Smooth muscle cell (in vitro differentiated cells): ENCODE data around the gene ABLIM1. TPM values are rescaled to one million over a fixed set of nuclear protein-coding genes. Genes with fewer than 3 reads are reported as not detected.

Experiments
- DNase-seq: peaks from one replicate; lab custom pipeline; 2025; ENCODE audit not compliant: unreplicated experiment; lab: John Stamatoyannopoulos, UW
- H2AFZ ChIP-seq: fragments of 200-600 bp; sonication (generic); 2 replicates; pipeline ENCODE4 v1.6.0; 2016; ENCODE audit warnings: antibody characterized with exemption, low read depth, mild to moderate bottlenecking
- H3F3A ChIP-seq: fragments of 200-600 bp; sonication (generic); 2 replicates; pipeline ENCODE4 v1.6.0; 2017; ENCODE audit warnings: antibody characterized with exemption, low read depth
- H3K27ac ChIP-seq: fragments of 200-600 bp; sonication (generic); 2 replicates; pipeline ENCODE4 v1.5.1; 2016; ENCODE audit warnings: low read depth, mild to moderate bottlenecking
- H3K27me3 ChIP-seq: fragments of 200-600 bp; sonication (generic); 2 replicates; pipeline ENCODE4 v1.6.1; 2016; ENCODE audit warnings: low read depth, mild to moderate bottlenecking
- H3K36me3 ChIP-seq: fragments of 200-600 bp; sonication (generic); 2 replicates; pipeline ENCODE4 v1.5.1; 2016; ENCODE audit warnings: low read depth
- H3K4me1 ChIP-seq: fragments of 200-600 bp; sonication (generic); 2 replicates; pipeline ENCODE4 v1.5.1; 2016; ENCODE audit warnings: low read depth
- H3K4me2 ChIP-seq: fragments of 200-600 bp; sonication (generic); 2 replicates; pipeline ENCODE4 v1.6.0; 2016; ENCODE audit warnings: mild to moderate bottlenecking
- H3K4me3 ChIP-seq: fragments of 200-600 bp; sonication (generic); 2 replicates; pipeline ENCODE4 v1.5.1; 2016; ENCODE audit warnings: mild to moderate bottlenecking
- H3K79me2 ChIP-seq: fragments of 200-600 bp; sonication (generic); 2 replicates; pipeline ENCODE4 v1.6.0; 2016; ENCODE audit warnings: low read depth, mild to moderate bottlenecking
- H3K9ac ChIP-seq: fragments of 200-600 bp; sonication (generic); 2 replicates; pipeline ENCODE4 v1.6.0; 2016; ENCODE audit warnings: low read depth
- H3K9me3 ChIP-seq: fragments of 200-600 bp; sonication (generic); replicated peaks from 2 replicates; pipeline ENCODE4 v1.5.1; 2016; ENCODE audit warnings: low read depth
- H4K20me1 ChIP-seq: fragments of 200-600 bp; sonication (generic); 2 replicates; pipeline ENCODE4 v1.6.0; 2016; ENCODE audit warnings: low read depth
- CTCF ChIP-seq: fragments of 200-600 bp; sonication (generic); IDR thresholded peaks from 2 replicates; pipeline ENCODE4 v1.5.1; 2017; ENCODE audit warnings: borderline replicate concordance, mild to moderate bottlenecking, antibody characterized with exemption; ENCODE audit not compliant: insufficient read depth, poor library complexity, severe bottlenecking
- whole genome bisulfite sequencing: methylation state at CpG from one replicate; pipeline ENCODE4 v1.1.7; 2016; ENCODE audit warnings: low lambda C conversion rate; 5-methylcytosine and 5-hydroxymethylcytosine counted together
- polyA plus RNA-seq: library from polyadenylated mRNA; unstranded; fragments of >200 nt; fragmentation: Nextera tagmentation; extraction: Ambion mirVana; gene quantifications from 2 replicates; pipeline ENCODE4 v1.2.1, GENCODE V29; 2016
- total RNA-seq: library from RNA; depleted of rRNA; stranded (reverse); fragments of >200 nt; gene quantifications from 2 replicates; pipeline ENCODE4 v1.2.3, GENCODE V29; 2014

The ABLIM1 gene
- total and polyA plus RNA-seq, 2 experiments from 2014 or later, result 1.6 to 17.6 TPM

- H3K9me3 ChIP-seq, result no peaks in the 10 kb centered on the region
- H3K79me2 ChIP-seq, result no peaks in the 10 kb centered on the region
- H3K9ac ChIP-seq, result no peak overlapping the region
- TF ChIP-seq CTCF, result peak; percentile 90
- H4K20me1 ChIP-seq, result no peaks in the 10 kb centered on the region
- peak; percentile 3 for DNase-seq
- no peaks in the 10 kb centered on the region for H3K27me3 ChIP-seq
- WGBS, result 29% methylated on average over 11 of the region's 11 CpGs
- H3K36me3 ChIP-seq, result no peaks in the 10 kb centered on the region
- no peak overlapping the region for H3K4me2 ChIP-seq
- no peaks in the 10 kb centered on the region for H3F3A ChIP-seq
- no peak overlapping the region for H3K4me3 ChIP-seq
- no peak overlapping the region for H3K27ac ChIP-seq
- H2AFZ ChIP-seq, result no peak overlapping the region
- peaks cover 3% of the 10 kb centered on the region for H3K4me1 ChIP-seq
Observed at GRCh38 chr10:114470956-114471905, 186.8 kb downstream of the ABLIM1 start.

- H2AFZ ChIP-seq, result no peak overlapping the region
- no peaks in the 10 kb centered on the region for H3K79me2 ChIP-seq
- H3K27me3 ChIP-seq, result no peaks in the 10 kb centered on the region
- H4K20me1 ChIP-seq, result no peaks in the 10 kb centered on the region
- DNase-seq, result no peak
- H3K27ac ChIP-seq, result no peak overlapping the region
- no peak overlapping the region for H3K9ac ChIP-seq
- WGBS, result 94% methylated on average over 1 of the region's 1 CpG
- H3K4me2 ChIP-seq, result no peak overlapping the region
- H3K4me1 ChIP-seq, result peaks cover 3% of the 10 kb centered on the region
- H3F3A ChIP-seq, result no peaks in the 10 kb centered on the region
- no peaks in the 10 kb centered on the region for H3K36me3 ChIP-seq
- no peaks in the 10 kb centered on the region for H3K9me3 ChIP-seq
- no peak for TF ChIP-seq CTCF
- H3K4me3 ChIP-seq, result no peak overlapping the region
Observed at GRCh38 chr10:114470361-114470760, 187.7 kb downstream of the ABLIM1 start.

- DNase-seq, result no peak
- no peak overlapping the region for H3K9ac ChIP-seq
- WGBS, result 77% methylated on average over 3 of the region's 3 CpGs
- H3K27me3 ChIP-seq, result no peaks in the 10 kb centered on the region
- H4K20me1 ChIP-seq, result no peaks in the 10 kb centered on the region
- no peaks in the 10 kb centered on the region for H3K36me3 ChIP-seq
- H3K79me2 ChIP-seq, result no peaks in the 10 kb centered on the region
- H3K4me2 ChIP-seq, result no peak overlapping the region
- no peaks in the 10 kb centered on the region for H3K9me3 ChIP-seq
- H3F3A ChIP-seq, result no peaks in the 10 kb centered on the region
- no peak overlapping the region for H2AFZ ChIP-seq
- no peak overlapping the region for H3K4me3 ChIP-seq
- TF ChIP-seq CTCF, result peak; percentile 36
- H3K27ac ChIP-seq, result no peak overlapping the region
- H3K4me1 ChIP-seq, result no peaks in the 10 kb centered on the region
Observed at GRCh38 chr10:114458955-114459354, 199.1 kb downstream of the ABLIM1 start.
